GM19238 (cell line): ENCODE results near the gene SPRR2D.
"Not testable (repeated sequence)": the region's sequence is repeated elsewhere in the genome, so short reads cannot be mapped to it uniquely, and the experiment has no call there.

Source experiments
- DNase-seq: peaks from one replicate; pipeline ENCODE4 v3.0.0; 2011; ENCODE audit warnings: low spot score; ENCODE audit not compliant: insufficient read length

SPRR2D gene

DNA sequence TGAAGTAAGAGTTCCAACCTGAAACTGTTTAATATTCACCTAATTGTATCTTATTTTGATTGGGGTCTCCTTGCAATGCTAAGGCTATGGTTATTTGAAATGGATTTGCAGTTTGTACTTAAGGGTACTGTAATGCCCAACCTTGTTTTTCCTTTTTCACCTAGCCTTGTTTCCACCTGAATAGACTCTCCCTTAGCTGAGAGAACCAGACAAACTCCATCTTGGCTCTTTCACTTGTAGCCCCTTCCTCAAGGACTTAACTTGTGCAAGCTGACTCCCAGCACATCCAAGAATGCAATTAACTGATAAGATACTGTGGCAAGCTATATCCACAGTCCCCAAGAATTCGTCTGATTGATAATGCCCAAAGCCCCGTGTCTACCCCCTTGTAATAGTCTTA, 19.1 kb downstream of the SPRR2D start:
- DNase-seq, result not testable (repeated sequence)

DNA sequence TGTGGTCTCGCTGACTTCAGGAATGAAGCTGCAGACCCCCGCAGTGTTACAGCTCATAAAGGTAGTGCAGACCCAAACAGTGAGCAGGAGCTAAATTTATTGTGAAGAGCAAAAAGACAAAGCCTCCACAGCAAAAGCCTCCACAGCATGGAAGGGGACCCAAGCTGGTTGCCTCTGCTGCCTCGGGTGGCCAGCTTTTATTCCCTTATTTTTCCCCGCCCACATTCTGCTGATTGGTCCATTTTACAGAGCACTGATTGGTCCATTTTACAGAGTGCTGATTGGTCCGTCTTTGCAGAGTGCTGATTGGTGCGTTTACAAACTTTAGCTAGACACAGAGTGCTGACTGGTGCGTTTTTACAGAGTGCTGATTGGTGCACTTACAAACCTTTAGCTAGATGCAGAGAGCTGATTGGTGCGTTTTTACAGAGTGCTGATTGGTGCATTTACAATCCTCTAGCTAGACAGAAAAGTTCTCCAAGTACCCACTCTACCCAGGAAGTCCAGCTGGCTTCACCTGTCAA, 29.6 kb downstream of the SPRR2D start:
- DNase-seq, result not testable (repeated sequence)

GRCh38 chr1:153001382-153001781, 39.5 kb downstream of the SPRR2D start, which contains the start of gene SPRR3:
Gene SPRR3 (plus strand): TSS chr1:153001749. CDS start chr1:153003021, 1,272 bp downstream.
- no peak for DNase-seq

DNA sequence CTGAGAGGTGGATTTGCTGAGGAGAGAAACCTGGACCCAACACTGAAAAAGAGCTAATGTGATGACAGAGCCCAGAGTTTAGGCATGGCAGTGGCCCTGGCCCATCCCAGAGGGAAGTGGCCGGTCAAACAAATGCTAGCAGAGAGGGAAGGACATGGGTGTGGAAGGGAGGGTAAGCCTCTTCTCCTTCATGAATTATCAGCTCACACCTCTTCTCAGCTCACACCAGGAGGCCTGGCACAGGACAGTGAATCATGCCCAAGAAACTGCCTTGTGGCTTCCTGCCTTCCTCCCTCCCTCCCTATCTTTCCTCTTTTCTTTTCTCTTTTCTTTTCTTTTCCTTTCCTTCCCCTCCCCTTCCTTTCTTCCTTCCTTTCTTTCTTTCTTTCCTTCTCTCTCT, 40.6 kb downstream of the SPRR2D start:
- DNase-seq, result no peak

DNA sequence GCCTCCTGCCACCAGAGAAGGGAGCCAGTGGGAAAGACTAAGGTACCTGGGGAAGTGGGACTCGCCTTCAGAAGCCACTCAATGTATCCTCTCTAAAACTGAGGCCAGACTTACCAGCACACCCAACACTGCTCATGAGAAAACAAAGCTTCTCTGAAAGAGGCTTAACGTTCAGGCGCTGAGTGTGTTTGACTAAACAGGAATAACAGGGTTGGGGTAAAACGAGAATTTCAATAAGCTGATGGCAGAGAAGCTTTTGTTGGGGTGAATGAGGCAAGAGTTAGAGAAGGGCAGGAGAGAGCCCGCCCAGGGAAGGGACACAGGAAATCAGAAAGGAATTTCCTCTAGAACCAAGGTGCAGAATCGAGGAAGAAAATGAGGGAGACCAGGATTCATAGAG, 41.1 kb downstream of the SPRR2D start:
- no peak for DNase-seq

GRCh38 chr1:152998476-152998875, 42.4 kb downstream of the SPRR2D start:
- no peak for DNase-seq

- no peak for DNase-seq
These were observed 43.0 kb downstream of the SPRR2D start for GRCh38 chr1:152997901-152998300.

DNA sequence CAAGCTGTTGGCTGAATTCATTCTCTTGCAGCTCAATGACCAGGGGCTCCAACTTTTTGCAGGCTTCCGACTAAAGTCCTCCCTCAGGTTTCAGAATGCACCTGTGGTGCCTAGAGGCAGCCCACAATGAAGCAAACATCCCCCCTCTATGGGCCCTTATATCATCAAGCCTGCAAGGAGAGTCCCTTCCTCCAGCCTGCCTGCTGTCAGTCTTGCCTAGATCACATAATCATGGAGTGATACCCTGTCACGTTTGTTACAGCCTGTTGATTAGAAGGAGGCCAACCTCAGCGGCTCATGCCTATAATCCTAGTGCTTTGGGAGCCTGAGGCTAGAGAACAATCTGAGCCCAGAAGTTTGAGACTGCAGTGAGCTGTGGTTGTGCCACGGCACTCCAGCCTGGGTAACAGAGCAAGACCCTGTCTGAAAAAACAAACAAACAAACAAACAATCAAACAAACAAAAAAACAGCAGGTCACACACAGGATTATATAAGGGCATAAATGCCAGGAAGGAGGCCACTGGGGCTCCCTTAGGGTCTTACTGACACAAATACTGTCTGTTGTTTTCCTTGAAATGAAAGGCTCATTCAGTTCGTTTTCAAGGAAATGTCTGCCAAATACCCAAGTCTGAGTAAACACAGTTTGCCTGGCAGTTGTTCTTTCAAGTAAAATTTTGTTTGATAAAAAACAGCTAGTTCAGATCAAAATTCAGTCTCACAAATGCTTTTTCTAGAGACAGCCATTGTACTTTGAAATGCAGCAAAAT, 44.1 kb downstream of the SPRR2D start:
- DNase-seq, result no peak

GRCh38 chr1:152995842-152996241, 45.1 kb downstream of the SPRR2D start:
- no peak for DNase-seq

DNA sequence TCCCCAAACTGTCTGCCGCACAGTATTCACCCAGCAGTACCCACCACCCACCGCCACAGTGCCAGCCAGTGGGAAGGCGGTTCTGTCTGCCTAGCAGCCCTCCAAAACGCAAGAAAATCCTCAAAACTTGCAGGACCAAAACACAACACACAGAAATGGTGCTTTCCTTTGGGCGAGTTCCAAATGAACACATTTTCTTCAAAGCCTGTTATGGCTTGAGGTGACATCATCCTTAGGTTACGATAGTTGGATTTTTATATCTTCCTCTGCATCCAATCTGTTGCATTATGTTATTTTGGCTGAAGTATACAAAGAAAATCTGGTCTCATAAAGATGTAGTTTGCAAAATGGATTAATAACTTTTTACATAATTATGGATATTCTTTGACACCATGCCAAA, 47.7 kb downstream of the SPRR2D start:
- no peak for DNase-seq
